ENCODE measurements around the gene PIP4P1.
"Not testable (repeated sequence)": the region's sequence is repeated elsewhere in the genome, so short reads cannot be mapped to it uniquely, and the experiment has no call there.

PIP4P1 gene

GRCh38 chr14:20454516-20455354 is 6.5 kb downstream of the PIP4P1 start, which contains the start of the genes APEX1 and OSGEP:
TSS of gene APEX1 (plus strand) at chr14:20455226. CDS start at chr14:20455646, 420 bp downstream.
TSS of gene OSGEP (minus strand) at chr14:20454812. CDS start at chr14:20454683, 129 bp downstream.
- Histone ChIP-seq H3K4me3 (ENCODE audit: low read depth in 1 of 2, low read length in 2 of 2) (peak within 1 kb of the TSS; percentile 92 to 98), H3K36me3 (ENCODE audit: control insufficient read depth in 1 of 2, insufficient read depth in 2 of 2, low read length in 2 of 2) (peaks cover 48 to 56% of the 10 kb centered on the region in 2 donors), H3K27me3 (ENCODE audit: low read depth, low read length) (no peaks in the 10 kb centered on the region), H3K27ac (ENCODE audit: low read length) (peak within 1 kb of the TSS; percentile 98), H3K9me3 (ENCODE audit: control insufficient read depth in 1 of 2, low read length in 2 of 2) (no peaks in the 10 kb centered on the region), H3K4me1 (ENCODE audit: control insufficient read depth in 1 of 2, insufficient read depth in 2 of 2, low read length in 2 of 2) (peaks cover 11 to 44% of the 10 kb centered on the region in 2 donors)

- not testable (repeated sequence) for H3K9me3 ChIP-seq (ENCODE audit: control insufficient read depth in 1 of 2, low read length in 2 of 2); H3K27ac ChIP-seq (ENCODE audit: low read length); H3K27me3 ChIP-seq (ENCODE audit: low read depth, low read length); H3K4me3 ChIP-seq (ENCODE audit: low read depth in 1 of 2, low read length in 2 of 2)
- peaks cover 48 to 57% of the 10 kb centered on the region in 2 donors for H3K36me3 ChIP-seq (ENCODE audit: control insufficient read depth in 1 of 2, insufficient read depth in 2 of 2, low read length in 2 of 2)
- peaks cover 10 to 29% of the 10 kb centered on the region in 2 donors for H3K4me1 ChIP-seq (ENCODE audit: control insufficient read depth in 1 of 2, insufficient read depth in 2 of 2, low read length in 2 of 2)
These were observed 8.4 kb downstream of the PIP4P1 start for GRCh38 chr14:20452831-20453230.

DNA sequence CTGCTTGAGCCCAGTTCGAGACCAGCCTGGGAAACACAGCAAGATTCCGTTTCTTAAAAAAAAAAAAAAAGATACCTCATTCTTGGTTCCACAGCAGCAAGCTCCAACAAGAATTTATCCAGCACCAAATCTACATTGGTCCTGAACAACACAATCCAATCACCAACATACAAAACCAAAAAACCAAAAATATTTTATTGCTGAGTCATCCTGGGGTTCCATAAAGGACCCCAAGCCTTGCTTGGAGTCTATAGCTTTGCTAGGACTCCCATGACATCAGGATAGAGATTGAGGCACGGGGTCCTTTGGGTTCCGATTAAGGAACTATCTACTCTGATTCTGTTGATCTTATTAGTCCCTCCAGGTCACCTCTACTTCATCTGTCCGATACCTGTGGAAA is 14.3 kb downstream of the PIP4P1 start:
- Histone ChIP-seq H3K27me3 (ENCODE audit: low read depth, low read length) (no peaks in the 10 kb centered on the region), H3K4me3 (ENCODE audit: low read depth in 1 of 2, low read length in 2 of 2) (no peak overlapping the region), H3K36me3 (ENCODE audit: control insufficient read depth in 1 of 2, insufficient read depth in 2 of 2, low read length in 2 of 2) (peaks cover 43 to 63% of the 10 kb centered on the region in 2 donors), H3K4me1 (ENCODE audit: control insufficient read depth in 1 of 2, insufficient read depth in 2 of 2, low read length in 2 of 2) (no peaks in the 10 kb centered on the region), H3K9me3 (ENCODE audit: control insufficient read depth in 1 of 2, low read length in 2 of 2) (no peaks in the 10 kb centered on the region), H3K27ac (ENCODE audit: low read length) (no peak overlapping the region)

- not testable (repeated sequence) for H3K27me3 ChIP-seq (ENCODE audit: low read depth, low read length); H3K27ac ChIP-seq (ENCODE audit: low read length); H3K9me3 ChIP-seq (ENCODE audit: control insufficient read depth in 1 of 2, low read length in 2 of 2); H3K4me3 ChIP-seq (ENCODE audit: low read depth in 1 of 2, low read length in 2 of 2); H3K4me1 ChIP-seq (ENCODE audit: control insufficient read depth in 1 of 2, insufficient read depth in 2 of 2, low read length in 2 of 2)
- peaks cover 23 to 34% of the 10 kb centered on the region in 2 donors for H3K36me3 ChIP-seq (ENCODE audit: control insufficient read depth in 1 of 2, insufficient read depth in 2 of 2, low read length in 2 of 2)
These were observed 17.6 kb downstream of the PIP4P1 start for GRCh38 chr14:20443650-20444049.

GRCh38 chr14:20441461-20441860 is 19.8 kb downstream of the PIP4P1 start:
- Histone ChIP-seq H3K9me3 (ENCODE audit: control insufficient read depth in 1 of 2, low read length in 2 of 2) (no peaks in the 10 kb centered on the region), H3K27me3 (ENCODE audit: low read depth, low read length) (no peaks in the 10 kb centered on the region), H3K27ac (ENCODE audit: low read length) (no peak overlapping the region), H3K4me3 (ENCODE audit: low read depth in 1 of 2, low read length in 2 of 2) (no peak overlapping the region), H3K4me1 (ENCODE audit: control insufficient read depth in 1 of 2, insufficient read depth in 2 of 2, low read length in 2 of 2) (no peaks in the 10 kb centered on the region), H3K36me3 (ENCODE audit: control insufficient read depth in 1 of 2, insufficient read depth in 2 of 2, low read length in 2 of 2) (peaks cover under 1 to 13% of the 10 kb centered on the region in 2 donors)

- H3K4me3 ChIP-seq (ENCODE audit: low read depth in 1 of 2, low read length in 2 of 2), result no peak overlapping the region
- H3K27ac ChIP-seq (ENCODE audit: low read length), result no peak overlapping the region
- no peaks in the 10 kb centered on the region for H3K27me3 ChIP-seq (ENCODE audit: low read depth, low read length)
- H3K9me3 ChIP-seq (ENCODE audit: control insufficient read depth in 1 of 2, low read length in 2 of 2), result no peaks in the 10 kb centered on the region
- H3K4me1 ChIP-seq (ENCODE audit: control insufficient read depth in 1 of 2, insufficient read depth in 2 of 2, low read length in 2 of 2), result no peaks in the 10 kb centered on the region
- peaks cover 0 to 7% of the 10 kb centered on the region in 2 donors for H3K36me3 ChIP-seq (ENCODE audit: control insufficient read depth in 1 of 2, insufficient read depth in 2 of 2, low read length in 2 of 2)
These were observed 20.4 kb downstream of the PIP4P1 start for GRCh38 chr14:20440882-20441281.

- H3K4me1 ChIP-seq (ENCODE audit: control insufficient read depth in 1 of 2, insufficient read depth in 2 of 2, low read length in 2 of 2), result no peaks in the 10 kb centered on the region
- H3K27ac ChIP-seq (ENCODE audit: low read length), result no peak overlapping the region
- H3K27me3 ChIP-seq (ENCODE audit: low read depth, low read length), result no peaks in the 10 kb centered on the region
- no peaks in the 10 kb centered on the region for H3K9me3 ChIP-seq (ENCODE audit: control insufficient read depth in 1 of 2, low read length in 2 of 2)
- H3K4me3 ChIP-seq (ENCODE audit: low read depth in 1 of 2, low read length in 2 of 2), result no peak overlapping the region
- peaks cover 0 to 3% of the 10 kb centered on the region in 2 donors for H3K36me3 ChIP-seq (ENCODE audit: control insufficient read depth in 1 of 2, insufficient read depth in 2 of 2, low read length in 2 of 2)
These were observed 20.8 kb downstream of the PIP4P1 start for GRCh38 chr14:20440465-20440864.

- H3K4me1 ChIP-seq (ENCODE audit: control insufficient read depth in 1 of 2, insufficient read depth in 2 of 2, low read length in 2 of 2), result peaks cover 0 to 9% of the 10 kb centered on the region in 2 donors
- H3K27me3 ChIP-seq (ENCODE audit: low read depth, low read length), result no peaks in the 10 kb centered on the region
- H3K9me3 ChIP-seq (ENCODE audit: control insufficient read depth in 1 of 2, low read length in 2 of 2), result no peaks in the 10 kb centered on the region
- H3K36me3 ChIP-seq (ENCODE audit: control insufficient read depth in 1 of 2, insufficient read depth in 2 of 2, low read length in 2 of 2), result no peaks in the 10 kb centered on the region
- no peak overlapping the region for H3K27ac ChIP-seq (ENCODE audit: low read length)
- no peak overlapping the region for H3K4me3 ChIP-seq (ENCODE audit: low read depth in 1 of 2, low read length in 2 of 2)
These were observed 22.6 kb downstream of the PIP4P1 start for GRCh38 chr14:20438664-20439063.

- H3K4me1 ChIP-seq (ENCODE audit: control insufficient read depth in 1 of 2, insufficient read depth in 2 of 2, low read length in 2 of 2), result peaks cover 0 to 9% of the 10 kb centered on the region in 2 donors
- H3K36me3 ChIP-seq (ENCODE audit: control insufficient read depth in 1 of 2, insufficient read depth in 2 of 2, low read length in 2 of 2), result no peaks in the 10 kb centered on the region
- H3K4me3 ChIP-seq (ENCODE audit: low read depth in 1 of 2, low read length in 2 of 2), result no peak overlapping the region
- no peak overlapping the region for H3K27ac ChIP-seq (ENCODE audit: low read length)
- H3K27me3 ChIP-seq (ENCODE audit: low read depth, low read length), result no peaks in the 10 kb centered on the region
- H3K9me3 ChIP-seq (ENCODE audit: control insufficient read depth in 1 of 2, low read length in 2 of 2), result no peaks in the 10 kb centered on the region
These were observed 24.9 kb downstream of the PIP4P1 start for GRCh38 chr14:20436363-20436755.

DNA sequence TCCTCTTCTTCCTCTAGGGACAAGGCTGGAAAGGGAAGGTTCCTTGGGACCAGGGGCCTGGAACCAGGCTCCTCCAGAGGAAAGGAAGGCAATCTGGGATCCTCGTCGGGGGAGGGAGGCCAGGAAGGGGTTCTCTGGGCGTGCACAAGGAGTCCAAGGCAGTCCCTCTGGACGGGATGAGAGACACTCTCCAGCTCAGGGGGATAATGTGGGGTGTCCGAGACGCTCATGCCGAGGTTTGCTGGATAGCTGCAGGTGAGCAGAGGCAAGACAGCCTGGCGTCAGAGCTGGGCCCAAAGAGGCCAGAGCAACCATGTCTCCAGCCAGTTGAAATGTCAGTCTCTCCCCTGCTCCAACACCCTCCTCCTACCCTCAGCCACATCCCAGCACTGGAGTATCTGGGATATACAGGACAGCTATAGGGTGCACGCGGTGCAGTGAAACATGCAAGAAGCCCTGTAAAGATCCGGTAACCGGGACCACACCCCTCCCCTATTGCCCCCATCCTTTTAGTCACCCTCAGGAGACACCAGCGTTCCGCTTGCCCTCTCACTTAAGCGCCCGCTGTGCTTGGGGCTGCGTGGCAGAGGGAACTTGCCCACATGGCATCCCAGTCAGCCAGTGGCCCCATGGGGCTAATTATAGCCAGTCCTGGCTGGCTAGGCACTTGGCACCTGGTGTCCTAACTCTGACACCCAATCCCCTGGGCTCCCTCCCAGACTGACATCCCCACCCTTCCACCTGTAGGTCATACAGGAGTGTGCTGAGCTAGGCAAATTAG is 25.5 kb downstream of the PIP4P1 start, which contains the start of gene KLHL33:
Gene KLHL33 (minus strand): TSS at position 585 of the 781 bp plus-strand sequence. CDS start 355 bp downstream, at position 230.
- Histone ChIP-seq H3K27ac (ENCODE audit: low read length) (no peak within 1 kb of the TSS), H3K36me3 (ENCODE audit: control insufficient read depth in 1 of 2, insufficient read depth in 2 of 2, low read length in 2 of 2) (no peaks in the 10 kb centered on the region), H3K27me3 (ENCODE audit: low read depth, low read length) (no peaks in the 10 kb centered on the region), H3K4me3 (ENCODE audit: low read depth in 1 of 2, low read length in 2 of 2) (peak within 1 kb of the TSS; percentile 31 to 67), H3K9me3 (ENCODE audit: control insufficient read depth in 1 of 2, low read length in 2 of 2) (no peaks in the 10 kb centered on the region), H3K4me1 (ENCODE audit: control insufficient read depth in 1 of 2, insufficient read depth in 2 of 2, low read length in 2 of 2) (peaks cover 0 to 9% of the 10 kb centered on the region in 2 donors)
